Heart right ventricle (tissue), 16 donors: ENCODE measurements around the gene ZNF615. TPM values are rescaled to one million over a fixed set of nuclear protein-coding genes. Genes with fewer than 3 reads are reported as not detected.

ENCODE experiments used
- ATAC-seq, 8 donors: fragments of 200-7000 bp; cut with Tn5 transposase; one replicate each; pipeline ENCODE4 v1.9.1; 2020; ENCODE audit warnings: mild to moderate bottlenecking in 8 of 8, moderate library complexity in 8 of 8, moderate number of reproducible peaks in 1 of 8
- DNase-seq, 2 donors: peaks; one replicate each; pipeline ENCODE4 v3.0.0-alpha.2; 2020
- H3K27ac ChIP-seq, 10 donors: fragments of 200-600 bp; sonication (generic) in 2 of 10; one replicate each; pipeline versions ENCODE4 v1.5.0 to v1.8.0; 2020 to 2022; ENCODE audit warnings: mild to moderate bottlenecking in 3 of 10
- H3K27me3 ChIP-seq, 7 donors: fragments of 200-600 bp; one replicate each; pipeline ENCODE4 v1.8.0; 2021 to 2022; ENCODE audit warnings: mild to moderate bottlenecking in 2 of 7
- H3K36me3 ChIP-seq, 9 donors: fragments of 200-600 bp; sonication (generic) in 1 of 9; one replicate each; pipeline versions ENCODE4 v1.5.0 to v1.8.0; 2020 to 2022; ENCODE audit warnings: mild to moderate bottlenecking in 2 of 9
- H3K4me1 ChIP-seq, 9 donors: fragments of 200-600 bp; sonication (generic) in 1 of 9; one replicate each; pipeline versions ENCODE4 v1.5.0 to v1.8.0; 2020 to 2022; ENCODE audit warnings: mild to moderate bottlenecking in 4 of 9
- H3K4me3 ChIP-seq, 10 donors: fragments of 200-600 bp; sonication (generic) in 2 of 10; one replicate each; pipeline versions ENCODE4 v1.5.0 to v1.8.0; 2020 to 2022; ENCODE audit warnings: mild to moderate bottlenecking in 7 of 10, moderate library complexity in 2 of 10
- H3K9me3 ChIP-seq, 11 donors: fragments of 200-600 bp in 10 of 11; sonication (generic) in 2 of 11; one replicate each; pipeline versions ENCODE4 v1.5.0 to v1.8.0; 2013 to 2022; ENCODE audit warnings: mild to moderate bottlenecking in 2 of 11, control low read depth in 1 of 11, moderate library complexity in 1 of 11
- WGBS, 2 donors: extraction: QIAGEN DNeasy Blood & Tissue Kit; methylation state at CpG; one replicate each; pipeline ENCODE4 v1.1.7; 2013; ENCODE audit warnings: inconsistent platforms in 1 of 2; 5-methylcytosine and 5-hydroxymethylcytosine counted together
- intact Hi-C, 10 donors: fragments of 100-400 bp; cut with DNase I; formaldehyde crosslinking; loops; one replicate each; pipeline versions ENCODE4 v1.11.1 to v1.14.2; 2022
- polyA plus RNA-seq, 2 donors: library from polyadenylated mRNA; stranded (reverse); fragments of 200-250 nt; gene quantifications; one replicate each; pipeline ENCODE4 v1.2.3, GENCODE V29; 2013
- total RNA-seq, 10 donors: library from RNA; stranded (reverse); fragmentation: NEBNext Ultra II Directional in 3 of 10; extraction: Animal tissue kit (Norgen Biotek cat#: 25700) in 3 of 10; gene quantifications; one replicate each; pipeline versions ENCODE4 v1.2.1 to v1.2.4, GENCODE V29; 2021 to 2023
- TF ChIP-seq, protein P1 (sequence below), 9 donors: fragments of 200-600 bp; sonication (generic) in 2 of 9; IDR thresholded peaks; one replicate each; pipeline versions ENCODE4 v1.5.0 to v1.8.0; 2021 to 2022; ENCODE audit warnings: antibody characterized with exemption in 9 of 9, mild to moderate bottlenecking in 5 of 9, moderate library complexity in 1 of 9
- donor health status: Arrhythmogenic right ventricular cardiomyopathy.
- donor health status: ischemic (EF 13 %, LVEDD 7.1; RV severe dilation, severe dysfunction).
- donor health status: healthy with polysubstance abuse.
- donor health status: DM: no; HTN: yes; CAD: no.
- donor health status: DM: no; HTN: no; CAD: no.
- donor health status: ischemic (EF 25% LVEDD 6.9; RV normal size, moderate dysfunction).
- donor health status: ischemic (EF 25% LVEDD 5.7; RV mildly dilated, moderate dysfunction).
- donor health status: healthy.
- donor health status: DM: yes; HTN: yes; CAD: no.
- donor health status: Ischemic cardiomyopathy.
- donor health status: ischemic (EF 35%, LVEDD 5.7; RV mildly dilated, moderate dysfunction).
- donor health status: nonischemic (EF 11% LVEDD 7.7; RV severe dilation, severe dysfunction).
- donor health status: DM: yes; HTN: yes; CAD: no.
- donor health status: PGD.
- donor health status: ischemic (EF 29% LVEDD 5.4; RV normal size, mild dysfunction).
- donor health status: nonischemic (EF 23%, LVEDD 6.1; RV moderate dilation, normal function).

ZNF615 gene
- total and polyA plus RNA-seq, 12 donors: 2.6 to 13.7 (median 9.7) TPM

DNA sequence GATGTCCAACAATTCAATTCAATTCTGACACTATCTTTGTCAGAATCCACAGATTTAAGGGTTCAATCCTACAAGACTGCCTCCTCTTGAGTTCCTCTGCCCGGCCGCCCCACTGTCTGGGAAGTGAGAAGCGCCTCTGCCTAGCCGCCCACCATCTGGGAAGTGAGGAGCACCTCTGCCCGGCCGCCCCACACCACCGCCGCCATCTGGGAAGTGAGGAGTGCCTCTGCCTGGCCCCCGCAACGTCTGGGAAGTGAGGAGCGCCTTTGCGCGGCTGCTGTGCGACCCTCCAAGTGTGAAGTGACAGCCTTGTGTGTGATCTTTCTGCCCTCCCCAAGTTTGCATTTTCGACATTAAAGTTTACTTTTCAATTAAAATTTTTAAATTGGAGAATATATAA, 14.2 kb upstream of the ZNF615 start:
- Histone ChIP-seq H3K27me3 (no peaks in the 10 kb centered on the region), H3K4me3 (no peak overlapping the region), H3K9me3 (peaks cover 0 to 92% (median 15%) of the 10 kb centered on the region in 11 donors), H3K27ac (no peak overlapping the region), H3K36me3 (peaks cover 0 to 90% (median 82%) of the 10 kb centered on the region in 9 donors), H3K4me1 (peaks cover 0 to 15% (median 6%) of the 10 kb centered on the region in 9 donors)
- ATAC-seq: no peak
- no peak for DNase-seq
- TF ChIP-seq, protein P1, sequence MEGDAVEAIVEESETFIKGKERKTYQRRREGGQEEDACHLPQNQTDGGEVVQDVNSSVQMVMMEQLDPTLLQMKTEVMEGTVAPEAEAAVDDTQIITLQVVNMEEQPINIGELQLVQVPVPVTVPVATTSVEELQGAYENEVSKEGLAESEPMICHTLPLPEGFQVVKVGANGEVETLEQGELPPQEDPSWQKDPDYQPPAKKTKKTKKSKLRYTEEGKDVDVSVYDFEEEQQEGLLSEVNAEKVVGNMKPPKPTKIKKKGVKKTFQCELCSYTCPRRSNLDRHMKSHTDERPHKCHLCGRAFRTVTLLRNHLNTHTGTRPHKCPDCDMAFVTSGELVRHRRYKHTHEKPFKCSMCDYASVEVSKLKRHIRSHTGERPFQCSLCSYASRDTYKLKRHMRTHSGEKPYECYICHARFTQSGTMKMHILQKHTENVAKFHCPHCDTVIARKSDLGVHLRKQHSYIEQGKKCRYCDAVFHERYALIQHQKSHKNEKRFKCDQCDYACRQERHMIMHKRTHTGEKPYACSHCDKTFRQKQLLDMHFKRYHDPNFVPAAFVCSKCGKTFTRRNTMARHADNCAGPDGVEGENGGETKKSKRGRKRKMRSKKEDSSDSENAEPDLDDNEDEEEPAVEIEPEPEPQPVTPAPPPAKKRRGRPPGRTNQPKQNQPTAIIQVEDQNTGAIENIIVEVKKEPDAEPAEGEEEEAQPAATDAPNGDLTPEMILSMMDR (IDR thresholded peaks at IDR 0.05): no peak
- intact Hi-C loops: no loop called here
- 97 to 98% methylated on average over 15 of the region's 15 CpGs for WGBS, 2 donors

DNA sequence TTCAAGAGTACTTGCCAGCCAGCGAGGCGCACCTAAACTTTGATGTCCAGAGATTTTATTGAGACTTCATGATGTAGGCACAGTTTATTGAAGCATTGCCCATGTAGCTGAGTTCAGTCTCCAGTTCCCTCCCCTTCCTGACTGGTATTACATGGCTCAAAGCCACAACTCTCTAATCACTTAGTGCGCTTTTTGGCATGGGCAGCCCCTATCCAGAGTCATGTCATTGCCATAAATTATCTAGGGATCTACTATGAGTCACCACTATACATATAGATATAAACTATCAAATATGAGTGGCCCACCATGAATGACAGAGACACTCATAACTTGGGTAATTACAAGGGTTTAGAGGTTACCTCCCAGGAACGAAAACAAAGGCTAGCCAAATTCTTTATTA, 12.5 kb upstream of the ZNF615 start:
- Histone ChIP-seq H3K27ac (no peak overlapping the region), H3K36me3 (peaks cover 0 to 100% (median 97%) of the 10 kb centered on the region in 9 donors), H3K4me3 (no peak overlapping the region), H3K4me1 (peaks cover 0 to 7% (median 0%) of the 10 kb centered on the region in 9 donors), H3K9me3 (peaks cover 0 to 100% (median 15%) of the 10 kb centered on the region in 11 donors), H3K27me3 (no peaks in the 10 kb centered on the region)
- no peak for DNase-seq
- 85 to 88% methylated on average over 4 of the region's 4 CpGs for WGBS, 2 donors
- peak in 1 of 8 donors; percentile 61 for ATAC-seq
- TF ChIP-seq, protein P1 (IDR thresholded peaks at IDR 0.05): no peak
- intact Hi-C loops: no loop called here

DNA sequence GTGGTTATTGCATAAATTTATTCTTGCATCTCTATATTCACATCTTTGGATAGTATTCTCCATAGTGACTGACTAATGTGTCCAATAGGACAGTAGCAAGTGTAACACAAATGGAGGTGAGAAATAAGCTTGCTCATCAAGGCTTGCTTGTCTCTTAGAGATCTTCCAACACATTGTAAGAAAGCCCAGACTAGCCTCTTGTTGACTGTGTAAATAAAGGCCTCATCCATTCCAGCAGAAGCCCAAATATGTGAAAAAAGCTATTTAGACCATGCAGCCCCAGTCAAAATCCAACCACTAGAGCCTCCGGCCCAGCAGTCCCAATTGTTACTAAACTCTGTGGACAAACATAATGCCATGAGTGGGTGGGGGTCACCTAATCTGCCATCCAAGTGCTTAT, 2.7 kb upstream of the ZNF615 start:
- TF ChIP-seq, protein P1 (IDR thresholded peaks at IDR 0.05): no peak
- Histone ChIP-seq H3K4me3 (no peak overlapping the region), H3K27me3 (no peaks in the 10 kb centered on the region), H3K9me3 (peaks cover 0 to 68% (median 0%) of the 10 kb centered on the region in 11 donors), H3K4me1 (peaks cover 0 to 23% (median 9%) of the 10 kb centered on the region in 9 donors), H3K36me3 (peaks cover 0 to 30% (median 17%) of the 10 kb centered on the region in 9 donors), H3K27ac (no peak overlapping the region)
- no peak for DNase-seq
- WGBS, 2 donors: 83 to 92% methylated on average over 1 of the region's 1 CpG
- intact Hi-C loops: no loop called here
- ATAC-seq: no peak

DNA sequence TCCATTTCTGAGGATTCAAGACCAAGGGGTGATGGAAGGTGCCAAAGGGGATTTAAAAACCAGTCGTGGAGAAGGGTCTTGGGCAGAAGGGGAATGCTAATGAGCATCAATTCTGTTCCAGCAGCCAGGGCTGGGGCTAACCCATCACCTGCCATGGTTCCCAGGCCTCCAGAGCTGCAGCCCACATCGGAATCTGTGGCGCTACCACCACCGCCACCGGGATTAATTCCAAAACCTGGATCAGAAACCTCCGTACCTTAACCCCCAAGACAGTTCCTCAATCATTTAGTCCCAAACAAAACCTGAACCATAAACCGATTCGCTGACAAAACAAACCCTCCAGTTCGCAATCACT, 583 bp downstream of the ZNF615 start:
- intact Hi-C loops: loop anchor here in 2 of 10 donors (5.0 kb wide), 2 partner anchors 80 to 320 kb away; partner anchors contain the start of gene ZNF613 (in 1 of the 2)
- Histone ChIP-seq H3K36me3 (peaks cover 0 to 25% (median 16%) of the 10 kb centered on the region in 9 donors), H3K9me3 (peaks cover 0 to 68% (median 0%) of the 10 kb centered on the region in 11 donors), H3K27me3 (no peaks in the 10 kb centered on the region), H3K4me3 (peak overlapping the region; percentile 60 to 84 (median 80)), H3K27ac (peak overlapping the region; percentile 62 to 92 (median 88)), H3K4me1 (peaks cover 0 to 23% (median 9%) of the 10 kb centered on the region in 9 donors)
- 0 to 3% methylated on average over 9 of the region's 9 CpGs for WGBS, 2 donors
- peak; percentile 3 to 67 (median 46) for ATAC-seq
- DNase-seq: no peak
- TF ChIP-seq, protein P1 (IDR thresholded peaks at IDR 0.05): no peak
